Measurements from ENCODE around the gene FRK. TPM values are rescaled to one million over a fixed set of nuclear protein-coding genes. Genes with fewer than 3 reads are reported as not detected.
"Not testable (repeated sequence)": the region's sequence is repeated elsewhere in the genome, so short reads cannot be mapped to it uniquely, and the experiment has no call there.

Gene FRK
- total RNA-seq, 1 experiment from 2014 or later, result 0.82 TPM

DNA sequence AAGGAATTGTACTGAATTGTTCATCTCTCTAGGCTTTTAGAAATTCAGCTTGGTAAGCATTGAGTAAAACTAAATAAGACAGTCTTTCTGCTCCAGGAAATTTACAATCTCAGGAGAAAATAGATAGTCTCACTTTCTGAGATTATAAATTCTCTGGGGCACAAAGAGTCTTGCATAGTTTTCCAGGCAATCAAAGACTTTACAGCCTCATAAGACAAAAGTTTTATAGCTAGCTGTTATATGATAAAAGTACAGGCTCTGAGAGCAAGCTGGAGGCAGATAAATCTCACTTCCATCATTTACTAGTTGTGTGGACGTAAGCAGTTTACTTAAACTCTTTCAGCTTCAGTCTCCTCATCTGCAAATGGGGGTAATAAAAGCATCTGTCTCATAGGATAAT lies 11.4 kb downstream of the FRK start:
- H3K9me3 Mint-ChIP-seq (ENCODE audit: unreplicated experiment), result no peaks in the 10 kb centered on the region

GRCh38 chr6:116047173-116047933 lies 13.3 kb downstream of the FRK start:
- Mint-ChIP-seq H3K4me1 (ENCODE audit: insufficient read depth, unreplicated experiment) (peaks cover 7% of the 10 kb centered on the region), H3K36me3 (ENCODE audit: insufficient read depth, unreplicated experiment) (no peaks in the 10 kb centered on the region), H3K27me3 (ENCODE audit: insufficient read depth, unreplicated experiment) (no peaks in the 10 kb centered on the region), H3K9me3 (ENCODE audit: unreplicated experiment) (peaks cover 7% of the 10 kb centered on the region), H3K27ac (ENCODE audit: low read depth, unreplicated experiment) (no peak overlapping the region), H3K4me3 (ENCODE audit: unreplicated experiment) (no peak overlapping the region)
- BruUV-seq (replicated peaks), result no TSS peak
- POLR2A ChIA-PET, result interaction anchor here (0.8 kb wide), 1 partner anchor 10 kb away, joined by 3 read pairs; no protein-coding TSS in a partner anchor
- no peak for DNase-seq (ENCODE audit: unreplicated experiment)
- intact Hi-C loops (cut with micrococcal nuclease), result no loop called here
- TF ChIP-seq CTCF (IDR thresholded peaks at IDR 0.05; ENCODE audit: unreplicated experiment), result no peak
- CTCF ChIA-PET, result interaction anchor here (0.8 to 2.1 kb wide), 3 partner anchors 9 to 50 kb away, joined by 3 to 10 read pairs (median 3); no protein-coding TSS in a partner anchor

More for the DNA sequence above, 11.4 kb downstream of the FRK start:
- intact Hi-C loops (cut with micrococcal nuclease), result no loop called here
- no peak for DNase-seq (ENCODE audit: unreplicated experiment)
- Mint-ChIP-seq H3K27ac (ENCODE audit: low read depth, unreplicated experiment) (no peak overlapping the region), H3K36me3 (ENCODE audit: insufficient read depth, unreplicated experiment) (no peaks in the 10 kb centered on the region), H3K27me3 (ENCODE audit: insufficient read depth, unreplicated experiment) (no peaks in the 10 kb centered on the region), H3K4me3 (ENCODE audit: unreplicated experiment) (no peak overlapping the region), H3K4me1 (ENCODE audit: insufficient read depth, unreplicated experiment) (peaks cover 7% of the 10 kb centered on the region)
- ChIA-PET CTCF (interaction anchor here (1.3 to 2.1 kb wide), 2 partner anchors 12 to 37 kb away, joined by 3 to 10 read pairs; no protein-coding TSS in a partner anchor), POLR2A (interaction anchor here (1.0 to 1.4 kb wide), 3 partner anchors 11 to 38 kb away, joined by 3 to 5 read pairs (median 4); partner anchors contain the start of gene FRK)
- TF ChIP-seq CTCF (IDR thresholded peaks at IDR 0.05; ENCODE audit: unreplicated experiment), result no peak
- no TSS peak for BruUV-seq (replicated peaks)

DNA sequence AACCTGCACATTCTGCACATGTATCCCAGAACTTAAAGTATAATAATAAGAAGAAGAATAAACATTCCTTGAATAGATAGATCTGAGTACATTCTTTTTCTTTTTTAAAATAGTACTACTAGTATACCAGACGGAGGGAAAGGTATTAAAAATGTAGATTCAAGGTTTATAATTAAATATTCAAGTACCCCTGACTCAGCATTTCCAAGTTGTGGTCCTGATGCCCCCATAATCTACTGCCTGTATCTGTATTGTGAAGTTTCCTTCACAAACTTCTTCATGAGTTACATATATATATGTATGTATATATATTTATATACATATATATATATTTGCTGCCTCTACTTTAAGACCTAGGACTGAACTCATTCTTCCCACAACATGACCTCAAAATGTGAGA lies 14.0 kb downstream of the FRK start:
- Mint-ChIP-seq H3K27ac (ENCODE audit: low read depth, unreplicated experiment) (no peak overlapping the region), H3K36me3 (ENCODE audit: insufficient read depth, unreplicated experiment) (no peaks in the 10 kb centered on the region), H3K9me3 (ENCODE audit: unreplicated experiment) (peaks cover 8% of the 10 kb centered on the region), H3K4me3 (ENCODE audit: unreplicated experiment) (no peak overlapping the region), H3K27me3 (ENCODE audit: insufficient read depth, unreplicated experiment) (no peaks in the 10 kb centered on the region), H3K4me1 (ENCODE audit: insufficient read depth, unreplicated experiment) (peaks cover 7% of the 10 kb centered on the region)
- TF ChIP-seq CTCF (IDR thresholded peaks at IDR 0.05; ENCODE audit: unreplicated experiment), result no peak
- BruUV-seq (replicated peaks), result no TSS peak
- ChIA-PET POLR2A (no interaction called here), CTCF (no interaction called here)
- intact Hi-C loops (cut with micrococcal nuclease), result no loop called here
- DNase-seq (ENCODE audit: unreplicated experiment), result no peak

- H3K4me3 Mint-ChIP-seq (ENCODE audit: unreplicated experiment); POLR2A ChIA-PET; H3K4me1 Mint-ChIP-seq (ENCODE audit: insufficient read depth, unreplicated experiment); DNase-seq (ENCODE audit: unreplicated experiment); H3K27ac Mint-ChIP-seq (ENCODE audit: low read depth, unreplicated experiment); H3K36me3 Mint-ChIP-seq (ENCODE audit: insufficient read depth, unreplicated experiment); H3K27me3 Mint-ChIP-seq (ENCODE audit: insufficient read depth, unreplicated experiment); intact Hi-C loops (cut with micrococcal nuclease); BruUV-seq (replicated peaks); H3K9me3 Mint-ChIP-seq (ENCODE audit: unreplicated experiment): not testable (repeated sequence)
- CTCF ChIA-PET, result interaction anchor here (0.6 to 0.8 kb wide), 2 partner anchors 50 to 1392 kb away, joined by 3 to 4 read pairs; no protein-coding TSS in a partner anchor
Observed at GRCh38 chr6:116046272-116046671, 14.4 kb downstream of the FRK start.
